GM12874 (cell line): ENCODE measurements around the gene EMC7.

ENCODE experiments used
- CTCF ChIP-seq: IDR thresholded peaks from 2 replicates; pipeline ENCODE4 v1.5.1; 2011; ENCODE audit warnings: low read depth, mild to moderate bottlenecking, control low read depth, low read length, moderate library complexity; ENCODE audit not compliant: insufficient read depth

Gene EMC7

GRCh38 chr15:34079904-34080303 is 21.8 kb downstream of the EMC7 start:
- TF ChIP-seq CTCF = no peak

GRCh38 chr15:34078900-34079299 is 22.8 kb downstream of the EMC7 start:
- no peak for TF ChIP-seq CTCF

- no peak for TF ChIP-seq CTCF
These were observed 24.9 kb downstream of the EMC7 start for GRCh38 chr15:34076785-34077184.

- TF ChIP-seq CTCF = no peak
These were observed 31.7 kb downstream of the EMC7 start for GRCh38 chr15:34070003-34070402.

- no peak for TF ChIP-seq CTCF
These were observed 35.7 kb downstream of the EMC7 start for GRCh38 chr15:34065941-34066340.

GRCh38 chr15:34065261-34065660 is 36.4 kb downstream of the EMC7 start:
- no peak for TF ChIP-seq CTCF

GRCh38 chr15:34064438-34064837 is 37.2 kb downstream of the EMC7 start:
- no peak for TF ChIP-seq CTCF

- TF ChIP-seq CTCF = no peak
These were observed 41.7 kb downstream of the EMC7 start for GRCh38 chr15:34059946-34060345.
